ENCODE data around the gene C1orf52.
A peak's percentile ranks its signal among the peaks of the same experiment; 100 is the strongest.

Gene C1orf52

DNA sequence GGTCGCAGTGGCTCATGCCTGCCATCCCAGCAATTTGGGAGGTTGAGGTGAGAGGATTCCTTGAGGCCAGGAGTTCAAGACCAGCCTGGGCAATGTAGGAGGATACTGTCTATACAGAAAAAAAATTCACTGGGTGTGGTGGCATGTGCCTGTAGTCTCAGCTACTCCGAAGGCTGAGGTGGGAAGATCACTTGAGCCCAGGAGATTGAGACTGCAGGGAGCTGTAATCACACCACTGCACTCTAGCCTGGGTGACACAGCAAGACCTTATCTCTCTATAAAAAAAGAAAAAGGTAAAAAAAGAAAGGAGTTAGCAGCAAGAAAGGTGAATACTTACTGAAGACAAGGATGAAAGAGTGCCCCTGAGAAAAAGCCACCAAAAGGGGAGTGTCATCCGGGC, 40.7 kb upstream of the C1orf52 start:
- no peak for TF ChIP-seq CTCF (IDR thresholded peaks at IDR 0.05; ENCODE audit: low read depth, low read length, missing control alignments)
- H3K4me3 ChIP-seq (ENCODE audit: low read depth, low read length) = no peak overlapping the region
- in situ Hi-C loops (cut with HindIII; ENCODE audit: low sequenced_read_pairs) = loop anchor here (25.0 kb wide), 2 partner anchors 262 to 587 kb away; no protein-coding TSS in a partner anchor
- DNase-seq (ENCODE audit: low read depth) = no peak

DNA sequence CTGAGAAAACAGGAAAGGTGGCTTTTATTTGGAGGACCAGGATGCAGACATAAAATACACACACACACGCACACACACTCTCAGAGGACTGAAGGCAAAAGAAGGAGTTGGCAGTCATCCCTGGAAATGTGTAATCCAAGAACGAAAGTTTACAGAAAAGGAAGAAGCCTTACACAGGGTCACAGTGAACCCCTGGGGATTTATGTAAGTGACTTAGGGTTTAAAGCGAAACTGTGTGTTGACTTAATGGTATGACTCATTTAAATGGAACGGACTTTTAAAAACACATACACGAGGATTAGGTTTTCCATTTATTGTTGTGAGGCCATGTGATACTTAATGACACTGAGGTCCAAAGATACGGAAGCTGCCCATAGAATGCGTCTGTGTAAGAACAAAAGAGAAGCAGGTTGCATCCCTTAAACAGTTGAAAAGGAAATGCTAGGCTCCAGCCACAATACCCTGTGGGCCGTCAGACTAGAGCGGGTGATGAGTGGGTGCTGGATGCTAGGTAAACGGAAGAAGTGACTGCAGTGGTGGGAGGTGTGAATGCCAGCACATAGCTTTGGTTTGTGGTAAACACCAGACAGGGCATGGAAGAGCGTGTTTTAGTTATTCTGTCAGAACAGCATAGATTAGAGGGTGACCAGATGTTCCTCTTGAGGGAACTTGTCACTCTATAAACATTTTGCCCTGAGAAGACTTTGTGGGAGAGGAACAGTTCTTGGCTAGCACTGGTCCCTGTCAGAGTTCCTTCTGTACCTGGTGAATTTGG, 38.6 kb upstream of the C1orf52 start:
- DNase-seq (ENCODE audit: low read depth) = peak; percentile 99
- no peak overlapping the region for H3K4me3 ChIP-seq (ENCODE audit: low read depth, low read length)

GRCh38 chr1:85297538-85297854, 38.0 kb upstream of the C1orf52 start:
- H3K4me3 ChIP-seq (ENCODE audit: low read depth, low read length) = no peak overlapping the region
- DNase-seq (ENCODE audit: low read depth) = no peak
- in situ Hi-C loops (cut with HindIII; ENCODE audit: low sequenced_read_pairs) = no loop called here
- no peak for TF ChIP-seq CTCF (IDR thresholded peaks at IDR 0.05; ENCODE audit: low read depth, low read length, missing control alignments)

More for the DNA sequence above, 38.6 kb upstream of the C1orf52 start:
- in situ Hi-C loops (cut with HindIII; ENCODE audit: low sequenced_read_pairs) = no loop called here
- no peak for TF ChIP-seq CTCF (IDR thresholded peaks at IDR 0.05; ENCODE audit: low read depth, low read length, missing control alignments)

- TF ChIP-seq CTCF (IDR thresholded peaks at IDR 0.05; ENCODE audit: low read depth, low read length, missing control alignments) = no peak
- in situ Hi-C loops (cut with HindIII; ENCODE audit: low sequenced_read_pairs) = no loop called here
- no peak overlapping the region for H3K4me3 ChIP-seq (ENCODE audit: low read depth, low read length)
- DNase-seq (ENCODE audit: low read depth) = no peak
Observed at GRCh38 chr1:85296980-85297379, 37.5 kb upstream of the C1orf52 start.

DNA sequence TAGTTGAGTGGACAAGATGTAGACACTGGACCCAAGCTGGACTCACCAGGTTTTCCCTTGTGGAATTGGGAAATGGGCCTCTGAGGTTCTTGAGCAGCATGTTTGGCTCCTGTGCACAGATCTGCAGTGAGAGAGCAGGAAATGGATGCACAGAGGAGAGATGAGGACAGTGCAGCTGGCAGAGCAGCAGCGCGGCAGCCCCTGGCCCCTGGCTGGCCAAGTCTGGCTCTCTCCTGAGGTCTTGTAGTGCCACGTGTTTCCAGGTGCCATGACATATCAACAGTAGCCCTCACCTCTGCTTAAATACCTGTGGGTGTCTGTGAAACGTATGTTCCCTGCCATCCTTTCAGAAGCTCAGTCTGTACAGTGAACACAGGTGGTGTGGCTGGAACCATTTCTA, 36.2 kb upstream of the C1orf52 start:
- no peak for DNase-seq (ENCODE audit: low read depth)
- H3K4me3 ChIP-seq (ENCODE audit: low read depth, low read length) = no peak overlapping the region
- in situ Hi-C loops (cut with HindIII; ENCODE audit: low sequenced_read_pairs) = no loop called here
- no peak for TF ChIP-seq CTCF (IDR thresholded peaks at IDR 0.05; ENCODE audit: low read depth, low read length, missing control alignments)

GRCh38 chr1:85295006-85295431, 35.6 kb upstream of the C1orf52 start:
- H3K4me3 ChIP-seq (ENCODE audit: low read depth, low read length) = no peak overlapping the region
- in situ Hi-C loops (cut with HindIII; ENCODE audit: low sequenced_read_pairs) = no loop called here
- peak; percentile 63 for DNase-seq (ENCODE audit: low read depth)
- no peak for TF ChIP-seq CTCF (IDR thresholded peaks at IDR 0.05; ENCODE audit: low read depth, low read length, missing control alignments)
